ENCODE measurements around the gene ATP7B.

ATP7B gene

DNA sequence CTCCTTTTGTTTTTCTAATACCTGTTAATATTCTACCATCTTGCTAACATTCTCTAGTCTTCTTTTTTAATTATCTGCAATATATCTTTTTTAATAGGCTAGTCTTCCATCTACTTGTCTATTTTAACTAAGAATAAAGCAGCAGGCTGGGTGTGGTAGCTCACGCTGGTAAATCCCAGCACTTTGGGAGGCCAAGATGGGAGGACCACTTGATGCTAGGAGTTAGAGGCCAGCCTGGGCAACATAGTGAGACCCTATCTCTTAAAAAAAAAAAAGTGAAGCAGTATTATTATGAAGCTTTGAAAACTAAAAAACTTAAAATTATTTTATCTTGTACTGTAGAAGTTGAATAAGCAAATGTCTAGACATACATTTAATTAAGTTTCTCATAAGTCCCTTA lies 16.6 kb upstream of the ATP7B start:
- H3K4me1 ChIP-seq, result peaks cover 0 to 7% (median 0%) of the 10 kb centered on the region in 4 donors
- no peak overlapping the region for H3K4me3 ChIP-seq
- DNase-seq, result no peak
- intact Hi-C loops (cut with DNase I; ENCODE audit: low total_unique reads), result no loop called here
- peaks cover 55 to 64% (median 57%) of the 10 kb centered on the region in 3 donors for H3K36me3 ChIP-seq
- H3K27ac ChIP-seq, result no peak overlapping the region
- no peaks in the 10 kb centered on the region for H3K9me3 ChIP-seq
- no peaks in the 10 kb centered on the region for H3K27me3 ChIP-seq
- TF ChIP-seq, protein P1, sequence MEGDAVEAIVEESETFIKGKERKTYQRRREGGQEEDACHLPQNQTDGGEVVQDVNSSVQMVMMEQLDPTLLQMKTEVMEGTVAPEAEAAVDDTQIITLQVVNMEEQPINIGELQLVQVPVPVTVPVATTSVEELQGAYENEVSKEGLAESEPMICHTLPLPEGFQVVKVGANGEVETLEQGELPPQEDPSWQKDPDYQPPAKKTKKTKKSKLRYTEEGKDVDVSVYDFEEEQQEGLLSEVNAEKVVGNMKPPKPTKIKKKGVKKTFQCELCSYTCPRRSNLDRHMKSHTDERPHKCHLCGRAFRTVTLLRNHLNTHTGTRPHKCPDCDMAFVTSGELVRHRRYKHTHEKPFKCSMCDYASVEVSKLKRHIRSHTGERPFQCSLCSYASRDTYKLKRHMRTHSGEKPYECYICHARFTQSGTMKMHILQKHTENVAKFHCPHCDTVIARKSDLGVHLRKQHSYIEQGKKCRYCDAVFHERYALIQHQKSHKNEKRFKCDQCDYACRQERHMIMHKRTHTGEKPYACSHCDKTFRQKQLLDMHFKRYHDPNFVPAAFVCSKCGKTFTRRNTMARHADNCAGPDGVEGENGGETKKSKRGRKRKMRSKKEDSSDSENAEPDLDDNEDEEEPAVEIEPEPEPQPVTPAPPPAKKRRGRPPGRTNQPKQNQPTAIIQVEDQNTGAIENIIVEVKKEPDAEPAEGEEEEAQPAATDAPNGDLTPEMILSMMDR (IDR thresholded peaks at IDR 0.05), result no peak

DNA sequence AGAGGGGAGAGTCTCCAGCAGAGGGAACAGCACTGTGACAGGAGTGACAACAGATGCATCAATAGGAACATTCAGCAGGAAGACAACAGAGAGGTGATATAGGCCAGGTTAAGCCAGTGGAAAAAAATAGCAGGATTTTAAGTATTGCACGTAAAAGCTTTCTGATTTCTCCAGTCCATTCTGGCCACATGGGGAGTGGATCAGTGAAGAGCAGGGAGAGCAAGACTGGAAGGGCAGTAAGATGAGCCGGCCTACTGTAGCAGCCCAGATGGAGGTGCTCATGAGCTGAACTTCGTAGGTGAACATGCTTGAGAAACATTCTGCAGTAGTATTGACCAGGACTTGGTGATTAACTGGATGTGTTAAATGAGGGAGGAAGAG lies 15.0 kb upstream of the ATP7B start:
- no peak overlapping the region for H3K27ac ChIP-seq
- TF ChIP-seq, protein P1 (IDR thresholded peaks at IDR 0.05), result no peak
- peaks cover 67 to 72% (median 71%) of the 10 kb centered on the region in 3 donors for H3K36me3 ChIP-seq
- intact Hi-C loops (cut with DNase I; ENCODE audit: low total_unique reads), result no loop called here
- no peaks in the 10 kb centered on the region for H3K9me3 ChIP-seq
- DNase-seq, result no peak
- no peak overlapping the region for H3K4me3 ChIP-seq
- H3K27me3 ChIP-seq, result no peaks in the 10 kb centered on the region
- H3K4me1 ChIP-seq, result peaks cover 0 to 7% (median 0%) of the 10 kb centered on the region in 4 donors

DNA sequence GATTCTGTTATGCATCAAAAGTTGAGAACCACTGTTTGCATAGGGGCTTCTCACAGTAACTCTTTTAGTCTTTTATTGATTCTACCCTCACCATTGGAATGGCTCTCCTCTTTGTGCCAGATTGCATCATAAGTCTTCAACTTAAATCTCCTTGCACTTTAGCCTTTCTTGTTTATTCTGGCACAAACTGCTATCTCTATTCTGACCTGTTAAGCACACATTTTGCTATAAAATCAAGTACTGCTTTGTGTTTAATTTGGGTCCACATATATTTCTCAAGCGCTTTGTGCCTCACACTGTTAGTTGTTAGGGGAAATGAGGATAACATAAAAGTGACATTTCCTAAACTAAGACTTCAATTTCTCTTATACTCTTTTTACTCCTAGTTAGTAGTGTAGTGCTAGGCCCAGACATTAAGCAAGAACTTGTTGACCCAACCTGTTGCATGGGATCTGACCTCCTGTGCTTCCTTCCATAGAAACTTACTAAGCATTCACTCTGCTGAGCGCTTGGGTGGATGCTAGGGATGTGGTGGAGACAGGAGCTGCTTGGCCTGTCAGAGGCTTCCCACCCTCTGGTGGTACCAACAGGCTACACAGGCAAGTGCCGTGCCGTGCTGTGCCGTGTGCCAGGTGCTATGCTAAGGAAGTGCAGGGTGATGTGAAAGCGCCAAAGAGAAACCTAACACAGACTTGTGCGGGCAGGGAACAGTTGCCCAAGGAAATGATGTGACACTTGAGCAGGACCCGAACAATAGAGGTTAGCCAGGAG lies 14.4 kb upstream of the ATP7B start:
- Histone ChIP-seq H3K4me3 (no peak overlapping the region), H3K27ac (no peak overlapping the region), H3K36me3 (peaks cover 67 to 78% (median 75%) of the 10 kb centered on the region in 3 donors), H3K4me1 (peaks cover 0 to 7% (median 0%) of the 10 kb centered on the region in 4 donors), H3K9me3 (no peaks in the 10 kb centered on the region), H3K27me3 (no peaks in the 10 kb centered on the region)
- intact Hi-C loops (cut with DNase I; ENCODE audit: low total_unique reads), result no loop called here
- TF ChIP-seq, protein P1 (IDR thresholded peaks at IDR 0.05), result no peak
- no peak for DNase-seq

DNA sequence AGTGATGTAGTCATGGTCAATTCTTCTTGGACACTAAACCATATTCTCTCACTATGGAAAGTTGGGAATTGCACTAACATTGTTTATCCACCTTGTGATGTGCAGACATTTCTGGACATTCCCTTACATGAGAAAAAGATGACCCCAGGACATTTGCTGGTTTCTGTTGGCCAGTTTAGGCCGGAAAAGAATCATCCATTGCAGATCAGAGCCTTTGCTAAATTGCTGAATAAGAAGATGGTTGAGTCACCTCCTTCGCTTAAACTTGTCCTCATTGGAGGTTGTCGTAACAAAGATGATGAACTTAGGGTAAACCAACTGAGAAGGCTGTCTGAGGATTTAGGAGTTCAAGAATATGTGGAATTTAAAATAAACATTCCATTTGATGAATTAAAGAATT lies 13.2 kb upstream of the ATP7B start, which contains the start of gene UTP14C:
Gene UTP14C, plus strand, starts transcription at position 211 of the 400 bp plus-strand sequence. CDS start 4,114 bp downstream, outside the sequence.
- no peak for DNase-seq
- intact Hi-C loops (cut with DNase I; ENCODE audit: low total_unique reads), result no loop called here
- Histone ChIP-seq H3K9me3 (no peaks in the 10 kb centered on the region), H3K27ac (no peak within 1 kb of the TSS), H3K27me3 (no peaks in the 10 kb centered on the region), H3K4me1 (peaks cover 0 to 7% (median 0%) of the 10 kb centered on the region in 4 donors), H3K4me3 (no peak within 1 kb of the TSS), H3K36me3 (peaks cover 69 to 90% (median 81%) of the 10 kb centered on the region in 3 donors)
- TF ChIP-seq, protein P1 (IDR thresholded peaks at IDR 0.05), result no peak

DNA sequence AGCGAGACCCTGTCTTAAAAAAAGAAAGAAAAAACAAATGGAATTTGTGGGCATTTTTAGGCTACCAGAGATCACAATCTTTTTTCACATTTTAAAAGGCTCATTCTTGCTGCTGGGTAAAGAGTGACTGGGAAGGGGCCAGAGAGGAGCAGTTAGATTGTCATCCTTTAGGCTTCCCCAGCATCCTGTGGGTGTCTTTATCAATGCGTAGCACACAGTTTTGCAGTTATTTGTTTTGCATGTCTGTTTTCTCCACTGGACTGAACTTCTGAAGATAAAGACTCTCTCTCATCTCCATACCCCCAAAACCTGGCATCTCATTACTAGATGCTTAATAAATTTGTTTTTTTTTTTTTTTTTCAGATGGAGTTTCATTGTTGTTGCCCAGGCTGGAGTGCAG lies 11.1 kb upstream of the ATP7B start:
- TF ChIP-seq, protein P1 (IDR thresholded peaks at IDR 0.05), result no peak
- Histone ChIP-seq H3K27ac (no peak overlapping the region), H3K4me1 (peaks cover 0 to 7% (median 0%) of the 10 kb centered on the region in 4 donors), H3K36me3 (peaks cover 52 to 84% (median 75%) of the 10 kb centered on the region in 3 donors), H3K9me3 (no peaks in the 10 kb centered on the region), H3K4me3 (no peak overlapping the region), H3K27me3 (no peaks in the 10 kb centered on the region)
- intact Hi-C loops (cut with DNase I; ENCODE audit: low total_unique reads), result no loop called here
- no peak for DNase-seq

Measured in tibial artery (tissue), 4 donors.